ENCODE data around the gene SYNPO2.
"Not testable (repeated sequence)": the region's sequence is repeated elsewhere in the genome, so short reads cannot be mapped to it uniquely, and the experiment has no call there.

Gene SYNPO2

DNA sequence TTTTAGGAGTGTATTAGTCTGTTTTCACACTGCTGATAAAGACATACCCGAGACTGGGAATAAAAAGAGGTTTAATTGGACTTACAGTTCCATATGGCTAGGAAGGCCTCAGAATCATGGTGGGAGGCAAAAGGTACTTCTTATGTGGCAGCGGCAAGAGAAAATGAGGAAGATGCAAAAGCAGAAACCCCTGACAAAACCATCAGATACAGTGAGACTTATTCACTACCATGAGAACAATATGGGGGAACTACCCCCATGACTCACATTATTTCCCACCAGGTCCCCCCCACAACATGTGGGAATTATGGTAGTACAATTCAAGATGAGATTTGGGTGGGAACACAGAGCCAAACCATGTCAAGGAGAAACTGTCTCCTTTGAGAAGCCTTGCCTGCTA lies 121.6 kb downstream of the SYNPO2 start:
- not testable (repeated sequence) for DNase-seq

DNA sequence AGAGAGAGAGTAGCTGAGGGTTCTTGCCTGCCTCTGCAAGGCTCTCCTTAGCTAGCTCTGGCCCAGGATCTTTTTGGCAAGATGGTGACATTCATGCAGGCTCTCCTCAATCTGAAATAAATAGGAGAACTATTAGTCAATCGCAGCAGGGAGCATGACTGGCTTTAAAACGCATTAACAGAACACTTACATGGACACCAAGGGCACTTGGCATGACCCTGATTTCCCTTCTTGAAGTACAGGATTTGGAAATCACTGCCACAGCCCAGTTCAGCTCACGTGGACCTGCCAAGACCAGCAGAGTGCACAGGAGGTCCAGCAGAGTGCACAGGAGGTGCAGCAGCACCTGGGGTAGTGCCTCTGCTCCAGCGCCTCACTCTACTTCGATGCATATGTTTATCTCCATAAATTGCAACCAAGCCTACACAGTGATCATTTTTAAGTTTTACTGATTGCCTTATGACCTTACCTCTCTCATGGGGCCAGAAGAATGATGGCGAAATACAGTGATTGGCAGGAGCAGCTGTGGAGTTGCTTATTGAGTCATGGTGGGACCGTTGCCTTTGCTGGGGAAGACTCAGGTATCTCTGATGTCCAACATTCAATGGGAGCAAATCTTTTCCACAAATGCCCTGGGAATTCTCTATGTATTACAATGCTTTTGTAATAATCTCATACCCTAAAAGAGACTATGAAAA lies 122.4 kb downstream of the SYNPO2 start:
- DNase-seq: no peak

DNA sequence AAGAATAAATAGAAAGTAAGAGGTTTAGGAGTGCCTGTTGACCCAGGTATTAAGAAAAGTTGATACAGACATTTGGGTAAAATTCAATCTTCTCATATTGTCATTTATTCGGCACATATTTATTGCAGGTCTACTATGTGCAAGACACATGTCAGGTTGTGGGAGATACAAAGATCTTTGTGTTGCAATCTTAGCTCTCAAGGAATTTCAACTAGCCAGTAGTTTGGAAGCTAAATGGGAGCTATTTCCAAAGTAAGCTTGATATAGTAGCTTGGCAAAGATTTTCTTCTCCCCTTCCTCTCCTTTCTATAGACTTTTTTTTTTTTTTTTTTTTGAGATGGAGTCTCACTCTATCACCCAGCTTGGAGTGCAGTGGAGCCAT lies 122.9 kb downstream of the SYNPO2 start:
- no peak for DNase-seq

DNA sequence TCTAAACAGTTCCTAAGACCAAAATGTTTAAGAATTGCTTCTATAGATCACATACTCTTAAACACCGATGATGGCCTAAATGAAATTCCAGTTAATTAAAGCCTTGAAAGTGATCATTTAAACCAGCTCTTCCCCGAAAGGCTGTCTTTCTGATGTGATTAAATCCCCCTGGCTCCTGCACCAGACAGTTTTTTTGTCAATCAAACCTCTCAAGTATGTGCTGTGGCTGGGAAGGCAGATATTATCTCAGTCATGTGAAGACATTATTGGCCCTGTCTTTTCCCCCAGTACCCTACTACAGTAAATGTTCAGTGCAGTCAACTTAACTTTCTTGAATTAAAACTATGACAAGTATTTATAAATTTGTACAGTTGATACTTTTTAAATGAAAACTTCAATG lies 126.0 kb downstream of the SYNPO2 start:
- DNase-seq: no peak

DNA sequence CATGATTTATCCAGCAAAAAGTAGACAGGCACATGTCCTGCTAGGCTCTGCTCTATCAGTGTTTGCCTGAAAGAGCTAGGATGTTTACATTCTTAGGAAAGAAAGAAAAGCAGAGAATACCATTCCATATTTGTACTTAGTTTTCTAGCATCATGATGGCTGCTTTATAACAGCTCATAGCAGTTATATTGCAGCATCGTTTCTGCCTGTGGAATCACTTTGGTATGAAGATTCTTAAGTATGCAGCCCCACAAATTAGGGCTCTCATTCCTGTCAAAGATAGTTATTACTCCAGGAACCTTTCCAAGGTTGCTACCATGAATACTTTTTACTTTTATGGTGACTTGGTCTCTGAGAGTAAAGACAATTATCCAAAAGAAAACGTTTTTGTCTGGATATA lies 128.0 kb downstream of the SYNPO2 start:
- no peak for DNase-seq

DNA sequence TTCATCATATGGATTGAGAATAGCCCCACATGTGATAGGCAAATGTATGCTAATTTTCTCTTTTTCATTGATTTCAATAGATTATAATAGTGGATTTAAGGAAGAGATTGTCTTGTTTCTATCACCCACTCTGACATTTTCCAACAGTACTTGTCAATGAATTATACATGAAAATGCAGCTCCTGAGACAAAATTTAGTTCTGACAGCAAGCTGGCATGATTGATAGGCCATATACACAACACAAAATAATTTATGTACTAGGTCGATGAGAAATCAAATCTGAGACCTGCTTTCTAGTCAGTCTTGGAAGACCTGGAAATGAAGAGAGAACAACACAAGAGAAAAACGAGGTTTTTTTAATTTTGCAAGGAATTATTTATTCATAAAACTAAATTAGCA lies 129.0 kb downstream of the SYNPO2 start:
- no peak for DNase-seq

DNA sequence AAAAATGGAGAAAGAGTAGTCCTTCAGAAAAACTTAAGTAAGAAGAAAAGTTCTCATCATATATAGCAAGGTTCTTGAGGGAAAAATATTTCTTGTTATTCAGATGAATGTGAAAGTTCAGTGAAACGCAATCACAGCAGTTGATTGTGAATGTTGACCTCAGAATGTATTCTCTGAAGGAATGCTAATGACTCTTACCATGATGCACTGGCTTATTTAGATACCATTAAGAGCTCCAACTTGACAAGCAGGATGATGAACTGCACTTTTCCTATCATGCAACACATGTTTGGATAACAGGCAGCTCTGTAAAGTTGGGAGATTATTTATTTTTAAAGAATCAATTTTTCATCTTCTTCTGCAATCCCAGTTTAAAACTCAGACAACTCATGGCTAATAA lies 131.5 kb downstream of the SYNPO2 start:
- no peak for DNase-seq

DNA sequence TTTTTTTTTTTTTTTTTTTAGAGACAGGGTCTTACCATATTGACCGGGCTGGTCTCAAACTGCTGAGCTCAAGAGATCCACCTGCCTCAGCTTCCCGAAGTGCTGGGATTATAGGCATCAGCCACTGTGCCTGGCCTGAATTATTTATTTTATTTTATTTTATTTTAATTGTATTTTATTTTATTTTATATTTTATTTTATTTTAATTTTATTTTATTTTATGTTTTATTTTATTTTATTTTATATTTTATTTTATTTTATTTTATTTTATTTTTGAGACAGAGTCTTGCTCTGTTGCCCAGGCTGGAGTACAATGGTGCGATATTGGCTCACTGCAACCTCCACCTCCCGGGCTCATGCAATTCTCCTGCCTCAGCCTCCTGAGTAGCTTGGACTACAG lies 133.9 kb downstream of the SYNPO2 start:
- not testable (repeated sequence) for DNase-seq

DNA sequence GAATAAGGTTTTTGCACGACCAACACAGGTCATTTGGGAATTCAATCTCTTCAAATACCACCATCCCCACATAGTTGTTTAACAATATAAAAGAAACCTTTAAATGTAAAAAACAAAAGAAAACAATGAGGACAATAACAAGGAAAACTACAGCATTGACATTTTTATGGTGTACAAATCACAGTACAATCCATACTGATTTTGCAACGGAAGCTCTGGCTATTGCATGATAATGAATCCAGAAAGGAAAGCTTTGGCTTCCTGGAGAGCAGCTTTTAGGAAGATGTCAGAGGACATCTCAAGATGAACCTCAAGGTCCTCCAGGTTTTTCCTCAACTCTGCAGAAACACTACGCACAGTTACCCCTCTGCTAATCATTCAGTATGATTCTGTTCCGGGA lies 135.4 kb downstream of the SYNPO2 start:
- no peak for DNase-seq

DNA sequence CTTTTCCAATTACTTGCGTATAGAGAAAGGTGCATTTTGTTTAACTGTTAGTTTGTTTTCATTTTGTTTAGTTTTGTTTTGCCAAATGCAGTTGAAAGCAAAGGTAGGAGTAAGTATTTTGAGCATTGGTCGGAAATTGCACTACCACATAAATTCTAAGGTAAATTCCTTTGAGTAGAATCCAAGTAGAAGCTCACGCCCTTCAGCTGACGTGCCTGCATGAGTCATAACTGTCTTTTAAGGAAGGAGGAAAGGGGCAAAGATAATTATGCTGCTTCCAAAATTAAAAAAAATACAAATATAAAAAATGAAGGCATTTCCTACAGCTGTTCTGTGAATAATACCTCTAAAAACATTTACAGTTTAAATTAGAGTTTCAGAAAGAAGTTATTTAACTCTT lies 136.8 kb downstream of the SYNPO2 start:
- DNase-seq: no peak

DNA sequence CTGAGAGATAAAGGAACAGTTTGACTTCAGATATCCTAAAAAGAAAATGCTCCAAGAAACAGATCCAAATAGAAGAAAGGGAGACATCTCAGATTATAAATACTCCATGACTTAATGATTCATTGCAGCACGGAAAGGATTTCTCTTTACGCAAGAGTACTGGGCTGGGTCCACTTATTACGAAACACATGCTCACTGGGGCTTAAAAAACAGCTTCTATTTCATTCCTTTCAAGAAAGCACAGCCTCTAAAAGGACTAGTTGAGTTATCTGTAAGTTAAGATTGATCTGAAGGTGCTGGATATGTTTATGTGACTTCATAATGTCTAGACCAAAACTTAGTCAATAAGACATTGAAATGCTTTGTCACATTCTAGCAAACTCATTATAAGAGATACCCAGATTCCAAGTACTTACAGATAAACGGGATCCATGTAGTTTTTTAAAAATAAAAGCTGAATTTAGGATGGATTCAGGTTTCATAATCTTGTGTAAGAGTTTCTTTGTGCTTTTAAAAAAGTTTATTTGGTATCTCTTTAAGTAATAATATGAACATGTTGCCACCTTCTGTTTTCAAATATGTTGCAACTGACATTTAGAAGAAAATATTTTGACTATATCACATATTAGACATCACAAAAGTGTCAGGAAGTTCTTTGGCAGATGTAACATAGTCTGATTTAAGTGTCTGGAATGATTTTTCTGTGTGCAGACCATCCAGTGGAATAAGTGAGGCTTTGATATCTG lies 137.4 kb downstream of the SYNPO2 start:
- DNase-seq: no peak

DNA sequence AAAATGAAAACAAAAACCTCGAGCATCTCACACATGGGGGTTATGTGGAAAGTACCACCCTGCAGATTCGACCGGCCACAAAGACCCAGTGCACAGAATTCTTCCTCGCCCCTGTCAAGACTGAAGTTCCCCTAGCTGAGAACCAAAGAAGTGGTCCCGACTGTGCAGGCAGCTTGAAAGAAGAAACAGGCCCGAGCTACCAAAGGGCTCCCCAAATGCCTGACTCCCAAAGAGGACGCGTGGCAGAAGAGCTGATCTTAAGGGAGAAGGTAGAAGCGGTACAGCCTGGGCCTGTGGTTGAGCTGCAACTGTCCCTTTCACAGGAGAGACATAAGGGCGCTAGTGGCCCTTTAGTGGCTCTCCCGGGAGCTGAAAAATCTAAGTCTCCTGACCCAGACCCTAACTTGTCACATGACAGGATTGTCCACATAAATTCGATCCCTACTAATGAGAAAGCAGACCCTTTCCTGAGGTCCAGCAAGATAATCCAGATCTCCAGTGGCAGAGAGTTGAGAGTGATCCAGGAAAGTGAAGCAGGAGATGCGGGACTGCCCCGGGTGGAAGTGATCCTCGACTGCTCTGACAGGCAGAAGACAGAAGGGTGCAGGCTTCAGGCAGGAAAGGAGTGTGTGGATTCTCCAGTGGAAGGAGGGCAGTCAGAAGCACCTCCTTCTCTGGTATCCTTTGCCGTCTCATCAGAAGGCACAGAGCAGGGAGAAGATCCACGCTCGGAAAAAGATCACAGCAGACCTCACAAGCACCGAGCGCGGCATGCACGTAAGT lies 138.2 kb downstream of the SYNPO2 start:
- no peak for DNase-seq

DNA sequence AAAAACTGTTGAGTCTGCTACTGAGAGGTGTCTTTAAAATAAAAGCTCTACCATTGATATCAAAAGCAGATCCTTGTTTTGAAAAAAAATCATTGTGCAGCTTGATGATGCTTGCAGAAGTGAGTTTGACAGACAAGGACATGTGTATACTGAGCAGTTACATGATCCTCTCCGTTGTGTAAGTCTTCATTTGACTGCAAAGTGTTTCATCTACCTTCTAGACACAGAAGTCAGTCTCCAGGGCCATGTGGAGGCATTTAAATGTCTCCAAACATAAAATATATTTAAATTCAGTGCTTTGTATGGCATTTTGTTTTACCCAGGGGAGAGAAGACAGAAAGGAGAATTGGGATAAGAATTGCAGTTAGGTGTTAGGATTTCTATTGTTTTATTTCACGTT lies 139.2 kb downstream of the SYNPO2 start:
- DNase-seq: no peak

DNA sequence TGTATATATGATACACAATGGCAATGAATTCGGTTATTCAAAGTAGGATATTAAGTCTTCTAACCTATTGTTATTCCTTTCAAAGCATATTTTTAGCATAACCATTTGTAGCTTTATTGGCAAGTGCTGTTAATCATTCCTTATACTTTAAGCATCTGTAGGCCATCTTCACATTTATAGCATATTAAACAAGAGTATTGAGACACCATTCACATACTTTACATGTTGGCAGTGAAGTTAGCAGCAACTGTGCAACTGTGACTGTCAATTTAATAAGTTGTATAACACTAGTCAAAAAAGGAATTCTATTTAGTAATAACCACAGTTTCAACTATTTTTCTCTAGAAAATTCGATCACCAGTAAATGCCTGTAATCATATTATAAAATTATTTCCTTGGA lies 139.6 kb downstream of the SYNPO2 start:
- DNase-seq: no peak

DNA sequence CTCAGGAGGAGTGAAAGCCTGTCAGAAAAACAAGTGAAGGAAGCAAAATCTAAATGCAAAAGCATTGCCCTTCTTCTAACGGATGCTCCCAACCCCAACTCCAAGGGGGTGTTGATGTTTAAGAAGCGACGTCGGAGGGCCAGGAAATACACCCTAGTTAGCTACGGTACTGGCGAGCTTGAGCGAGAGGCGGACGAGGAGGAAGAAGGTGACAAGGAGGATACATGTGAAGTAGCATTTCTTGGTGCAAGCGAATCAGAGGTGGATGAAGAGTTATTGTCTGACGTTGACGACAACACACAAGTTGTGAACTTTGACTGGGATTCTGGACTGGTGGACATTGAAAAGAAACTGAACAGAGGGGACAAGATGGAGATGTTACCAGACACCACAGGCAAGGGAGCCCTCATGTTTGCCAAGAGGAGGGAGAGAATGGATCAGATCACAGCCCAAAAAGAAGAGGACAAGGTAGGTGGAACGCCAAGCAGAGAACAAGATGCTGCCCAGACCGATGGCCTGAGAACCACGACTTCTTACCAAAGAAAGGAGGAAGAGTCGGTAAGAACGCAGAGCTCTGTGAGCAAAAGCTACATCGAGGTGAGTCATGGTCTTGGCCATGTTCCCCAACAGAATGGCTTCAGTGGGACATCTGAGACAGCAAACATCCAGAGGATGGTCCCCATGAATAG lies 141.3 kb downstream of the SYNPO2 start:
- no peak for DNase-seq

DNA sequence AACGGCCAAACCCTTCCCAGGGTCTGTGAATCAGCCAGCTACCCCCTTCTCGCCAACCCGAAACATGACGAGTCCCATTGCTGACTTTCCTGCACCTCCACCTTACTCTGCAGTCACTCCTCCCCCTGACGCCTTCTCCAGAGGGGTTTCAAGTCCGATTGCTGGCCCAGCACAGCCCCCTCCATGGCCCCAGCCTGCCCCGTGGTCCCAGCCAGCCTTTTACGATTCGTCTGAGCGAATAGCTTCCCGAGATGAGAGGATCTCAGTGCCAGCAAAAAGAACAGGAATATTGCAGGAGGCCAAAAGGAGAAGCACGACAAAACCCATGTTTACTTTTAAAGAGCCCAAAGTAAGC lies 141.9 kb downstream of the SYNPO2 start:
- no peak for DNase-seq

DNA sequence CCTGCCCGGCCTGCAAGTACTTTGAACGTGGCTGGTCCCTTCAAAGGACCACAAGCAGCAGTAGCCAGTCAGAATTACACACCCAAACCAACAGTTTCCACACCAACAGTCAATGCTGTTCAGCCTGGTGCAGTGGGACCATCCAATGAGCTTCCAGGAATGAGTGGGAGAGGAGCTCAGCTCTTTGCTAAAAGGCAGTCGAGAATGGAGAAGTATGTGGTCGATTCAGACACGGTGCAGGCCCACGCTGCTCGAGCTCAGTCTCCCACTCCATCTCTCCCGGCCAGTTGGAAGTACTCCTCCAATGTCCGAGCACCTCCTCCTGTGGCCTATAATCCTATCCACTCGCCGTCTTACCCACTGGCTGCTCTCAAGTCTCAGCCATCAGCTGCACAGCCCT lies 142.6 kb downstream of the SYNPO2 start:
- DNase-seq: no peak

DNA sequence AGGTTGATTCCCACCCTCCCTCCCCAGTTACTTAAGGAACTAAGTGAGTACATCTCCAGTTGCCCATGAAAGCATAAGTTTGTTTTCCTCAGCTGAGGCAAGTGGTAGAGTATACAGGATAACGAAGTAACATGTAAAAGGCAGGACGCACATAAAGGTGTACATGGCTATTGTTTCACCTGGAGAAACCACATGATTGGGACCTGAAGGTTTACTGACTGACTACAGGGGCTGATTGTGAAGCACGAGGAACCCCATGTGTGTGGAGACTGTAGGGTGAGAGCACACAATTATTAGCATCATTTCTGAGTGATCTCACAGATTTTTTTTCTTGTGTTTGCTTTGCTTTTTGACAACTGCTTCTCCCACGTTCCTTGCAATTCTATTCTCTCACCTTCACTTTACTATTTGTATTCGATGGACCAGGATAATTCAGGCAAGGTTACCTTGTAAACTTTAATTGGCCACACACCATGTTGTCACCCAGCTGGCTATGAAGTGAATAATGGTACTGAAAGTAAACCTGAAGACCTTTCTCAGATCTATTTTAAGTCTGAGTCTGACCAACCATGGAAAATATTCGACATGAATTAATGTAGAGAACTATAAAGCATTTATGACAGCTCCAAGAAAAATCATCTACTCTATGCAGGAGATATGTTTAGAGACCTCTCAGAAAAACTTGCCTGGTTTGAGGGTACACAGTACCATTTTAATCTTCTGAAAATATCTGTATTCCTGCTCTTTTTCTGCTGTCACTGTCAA lies 144.4 kb downstream of the SYNPO2 start:
- DNase-seq: no peak

DNA sequence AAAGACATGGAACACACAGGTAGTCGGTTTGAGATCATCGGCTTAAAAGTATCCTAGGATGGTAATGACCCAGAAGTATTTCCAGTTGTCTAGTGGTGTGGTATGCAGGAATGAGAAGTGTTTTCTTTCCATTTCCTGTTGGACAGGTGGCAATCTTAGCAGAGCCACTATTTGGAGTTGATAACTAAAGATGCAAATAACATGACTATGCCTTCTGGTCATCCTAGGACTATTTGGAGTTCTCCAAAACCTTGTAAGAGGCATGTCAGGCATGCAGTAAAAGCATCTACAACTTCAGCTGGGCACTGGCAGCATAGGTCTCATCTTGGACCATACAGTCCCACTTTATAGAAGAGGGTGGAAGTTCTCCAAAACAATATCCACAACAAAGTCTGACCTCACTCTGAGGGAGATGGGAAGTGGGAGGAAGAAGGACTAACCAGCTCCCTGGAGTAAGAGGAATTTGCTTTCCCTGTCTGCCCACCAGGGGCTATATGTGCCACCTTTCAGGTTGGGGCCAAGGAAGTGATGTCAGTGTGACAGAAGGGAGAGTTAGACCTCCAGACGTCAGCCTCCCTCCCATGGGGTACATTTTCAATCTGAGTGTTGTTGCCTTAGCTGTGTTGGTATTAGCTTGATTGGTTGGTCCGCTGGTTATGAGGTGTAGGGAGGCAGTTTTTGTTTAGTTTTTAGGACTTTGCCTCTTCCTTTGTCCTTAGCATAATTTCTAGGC lies 145.8 kb downstream of the SYNPO2 start:
- no peak for DNase-seq

DNA sequence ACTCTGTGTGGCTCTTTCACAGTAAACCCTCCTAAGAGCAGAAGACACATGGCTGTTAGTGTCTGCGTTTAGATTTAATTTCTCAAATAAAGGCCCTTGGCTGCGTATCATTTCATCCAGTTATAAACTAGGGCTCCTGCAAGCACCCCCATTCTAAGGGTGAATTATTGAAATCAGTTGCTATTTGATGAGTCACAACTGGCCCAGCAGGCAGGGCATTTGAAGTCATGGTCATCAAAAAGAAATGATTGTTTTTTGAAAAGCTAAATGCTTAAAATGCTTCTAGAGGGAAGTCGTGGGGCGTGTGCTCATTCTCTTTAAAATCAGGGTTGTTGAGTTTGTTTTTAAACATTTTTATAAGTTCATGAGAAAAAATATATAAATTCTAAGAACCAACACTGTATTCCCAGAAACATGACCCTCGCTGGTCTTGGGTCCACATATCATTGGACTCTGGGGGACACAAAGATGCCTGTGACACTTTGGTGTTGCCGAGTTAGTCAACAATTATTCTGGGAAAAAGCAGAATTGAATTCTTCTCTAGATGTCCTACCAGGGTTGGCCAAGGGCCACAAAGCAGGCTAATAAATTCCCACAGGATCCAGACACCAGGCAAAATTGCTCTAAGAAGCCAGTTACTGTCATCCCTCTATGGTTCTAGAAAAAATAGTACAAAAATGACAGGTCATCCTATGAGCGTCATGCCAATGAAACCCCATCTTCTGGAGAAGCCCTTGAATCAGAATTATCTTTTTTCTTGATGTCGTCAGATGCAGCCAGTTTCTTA lies 147.5 kb downstream of the SYNPO2 start:
- DNase-seq: no peak

DNA sequence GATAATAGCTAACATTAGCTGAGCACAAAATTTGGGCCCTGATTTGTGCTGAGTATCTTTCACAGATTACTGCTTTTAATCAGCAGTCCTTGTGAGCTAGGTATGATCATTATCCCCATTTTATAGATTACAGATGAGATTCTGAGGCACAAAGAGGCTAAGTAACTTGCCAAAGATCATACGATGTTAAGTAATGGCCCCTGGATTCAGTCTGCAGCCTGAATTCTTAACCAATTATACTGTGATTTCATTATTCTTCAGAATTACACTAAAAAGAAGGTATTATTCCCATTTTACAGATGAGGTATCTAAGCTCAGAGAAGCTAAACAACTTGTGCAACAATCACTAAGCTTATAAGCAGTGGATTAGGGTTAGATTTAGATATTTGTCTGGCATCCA lies 149.1 kb downstream of the SYNPO2 start:
- no peak for DNase-seq

Measured in midbrain (tissue), 1 donor.